Activated CD8-positive, alpha-beta memory T cell treated with anti-CD3 and anti-CD28 coated beads, Interleukin-2, amount 50 U/mL, for 1 hour (primary cell): ENCODE data around the gene OR5C1.
"Not testable (repeated sequence)": the region's sequence is repeated elsewhere in the genome, so short reads cannot be mapped to it uniquely, and the experiment has no call there.

Experiments used
- DNase-seq: peaks from one replicate; pipeline ENCODE4 v3.0.0-alpha.2; 2020; ENCODE audit errors: extremely low read depth

The OR5C1 gene

DNA sequence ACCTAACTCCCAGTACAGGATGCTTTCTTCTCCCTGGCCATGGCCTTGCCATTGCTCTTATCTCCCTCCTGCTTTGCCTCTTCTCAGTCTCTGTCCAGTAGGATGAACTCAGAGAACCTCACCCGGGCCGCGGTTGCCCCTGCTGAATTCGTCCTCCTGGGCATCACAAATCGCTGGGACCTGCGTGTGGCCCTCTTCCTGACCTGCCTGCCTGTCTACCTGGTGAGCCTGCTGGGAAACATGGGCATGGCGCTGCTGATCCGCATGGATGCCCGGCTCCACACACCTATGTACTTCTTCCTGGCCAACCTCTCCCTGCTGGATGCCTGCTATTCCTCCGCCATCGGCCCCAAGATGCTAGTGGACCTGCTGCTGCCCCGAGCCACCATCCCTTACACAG lies at the start of gene OR5C1:
Gene OR5C1, plus strand, starts transcription at position 103 of the 400 bp plus-strand sequence. Its CDS starts 0 bp downstream, at position 103.
- no peak for DNase-seq

DNA sequence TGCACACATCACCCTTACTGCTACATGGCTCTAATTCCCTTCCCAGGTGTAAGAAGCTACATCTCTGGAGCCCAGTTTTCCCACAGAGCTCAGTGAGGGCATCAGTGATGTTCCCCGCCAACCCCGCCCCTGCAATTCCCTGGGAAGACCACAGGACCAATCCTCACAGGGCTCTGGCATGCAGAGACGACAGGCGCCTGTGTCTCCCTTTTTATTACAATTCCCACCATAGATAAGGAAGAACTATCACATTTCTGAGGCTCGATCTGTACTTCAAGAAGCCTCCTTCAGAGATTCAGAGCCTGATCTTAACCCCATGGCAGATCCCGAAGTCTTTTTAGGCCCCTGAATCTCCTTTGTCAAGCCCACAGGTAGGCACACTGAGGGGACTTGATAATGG lies 46.7 kb upstream of the OR5C1 start, which contains the start of gene OR1L6:
Gene OR1L6, plus strand, starts transcription at position 301 of the 400 bp plus-strand sequence. CDS start 7,545 bp downstream, outside the sequence.
- DNase-seq = no peak

DNA sequence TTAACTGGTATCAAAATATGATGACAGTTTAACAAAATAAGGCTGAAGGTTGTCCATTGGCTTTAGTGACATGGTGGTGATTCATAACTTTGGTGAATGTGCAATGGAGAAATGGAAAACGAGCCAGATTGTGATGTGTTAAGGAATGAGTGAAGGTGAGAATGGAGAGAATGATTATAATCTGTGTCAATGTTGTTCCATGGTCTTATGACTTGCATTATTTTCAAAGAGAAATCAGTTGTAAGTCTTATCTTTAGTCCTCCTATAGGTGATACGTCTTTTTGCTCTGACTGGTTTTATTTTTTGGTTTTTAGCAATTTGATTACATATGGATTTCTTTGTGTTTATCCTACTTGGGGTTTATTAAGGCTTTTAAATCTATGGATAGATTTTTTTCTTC lies 33.9 kb upstream of the OR5C1 start:
- no peak for DNase-seq

DNA sequence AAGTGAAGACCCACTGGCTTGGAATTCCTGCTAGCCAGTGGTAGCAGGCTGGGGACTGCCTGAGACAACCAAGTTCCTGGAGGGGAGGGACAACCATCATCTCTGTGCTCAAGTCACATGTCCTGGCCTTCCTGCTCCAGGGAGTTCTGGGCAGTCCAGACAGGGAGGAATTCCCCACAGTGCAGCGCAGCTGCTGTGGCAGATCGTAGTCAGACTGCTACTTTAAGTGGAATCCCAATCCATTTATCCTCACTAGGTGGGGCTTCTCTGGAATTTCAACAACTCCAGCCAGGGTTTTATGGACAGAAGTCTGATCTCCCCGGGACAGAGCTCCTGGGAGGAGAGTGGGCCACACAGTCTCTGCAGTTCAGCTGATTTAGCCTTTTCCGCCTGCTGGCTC lies 20.9 kb upstream of the OR5C1 start:
- DNase-seq = no peak

DNA sequence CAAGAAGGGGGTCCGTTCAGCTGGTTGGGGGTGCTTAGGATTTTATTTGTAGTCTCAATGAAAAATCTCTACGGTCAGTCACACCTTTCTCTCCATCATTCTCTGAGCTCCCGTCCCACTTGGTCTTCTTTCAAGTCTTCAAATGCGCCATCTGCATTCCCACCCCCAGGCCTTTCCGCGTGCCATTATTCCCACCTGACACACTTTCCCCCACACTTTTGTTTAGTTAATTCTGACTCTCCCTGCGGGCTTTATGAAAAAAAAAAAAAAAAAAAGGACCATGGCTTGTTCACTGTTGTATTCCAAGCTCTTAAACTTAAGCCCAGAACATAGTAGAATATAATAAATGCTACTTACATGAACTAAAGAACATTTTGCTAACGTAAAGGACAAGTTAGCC lies 11.7 kb upstream of the OR5C1 start:
- no peak for DNase-seq

DNA sequence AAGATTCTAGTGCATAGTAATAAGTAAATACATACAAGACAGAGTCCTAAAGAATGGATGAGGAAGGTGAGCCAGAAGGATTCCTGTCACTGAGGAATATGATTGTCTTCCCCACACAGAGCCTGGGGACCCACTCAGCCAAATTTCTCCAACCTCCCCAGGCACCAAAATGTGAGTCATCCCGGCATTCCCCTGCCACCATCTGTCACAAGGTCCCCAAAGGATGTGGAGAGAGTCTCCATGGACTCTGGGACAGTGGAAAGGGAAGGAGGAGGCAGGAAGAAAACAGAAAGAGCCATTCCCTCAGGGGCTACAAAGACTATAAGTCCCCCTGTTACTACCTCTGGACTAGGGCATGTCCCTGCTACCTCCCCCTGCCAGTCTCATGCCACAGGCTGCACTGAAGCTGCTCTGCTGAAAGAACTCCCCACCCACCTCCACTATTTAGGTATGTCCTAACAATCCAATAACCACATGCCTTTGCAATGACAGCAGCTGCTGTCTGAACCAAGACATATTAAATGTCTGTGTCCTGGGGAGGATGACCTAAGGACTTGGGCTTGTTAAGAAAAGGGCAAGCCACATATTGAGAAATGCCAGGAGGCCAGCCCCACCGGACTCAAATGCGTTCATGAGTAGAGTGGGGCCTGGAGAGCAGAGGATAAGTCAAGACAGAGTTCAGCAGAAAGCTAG lies 10.7 kb upstream of the OR5C1 start:
- no peak for DNase-seq

DNA sequence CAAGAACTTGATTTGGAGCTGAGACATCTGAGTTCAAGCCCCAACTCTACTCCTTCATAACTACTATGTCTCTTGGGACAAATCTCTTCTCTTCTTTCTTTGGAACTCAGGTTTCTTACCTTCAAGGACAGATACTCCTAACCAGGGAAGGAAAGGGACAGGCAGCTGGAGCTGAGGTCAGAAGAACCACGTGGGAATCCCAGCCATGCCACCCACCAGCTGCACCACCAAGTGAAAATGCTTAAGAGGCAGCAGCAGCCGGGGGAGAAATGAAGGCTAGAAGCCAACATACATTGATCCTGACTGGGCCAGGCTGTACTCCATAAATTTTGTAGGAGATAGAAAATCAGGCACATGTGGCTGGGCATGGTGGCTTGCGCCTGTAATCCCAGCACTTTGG lies 9.6 kb upstream of the OR5C1 start:
- DNase-seq = no peak

DNA sequence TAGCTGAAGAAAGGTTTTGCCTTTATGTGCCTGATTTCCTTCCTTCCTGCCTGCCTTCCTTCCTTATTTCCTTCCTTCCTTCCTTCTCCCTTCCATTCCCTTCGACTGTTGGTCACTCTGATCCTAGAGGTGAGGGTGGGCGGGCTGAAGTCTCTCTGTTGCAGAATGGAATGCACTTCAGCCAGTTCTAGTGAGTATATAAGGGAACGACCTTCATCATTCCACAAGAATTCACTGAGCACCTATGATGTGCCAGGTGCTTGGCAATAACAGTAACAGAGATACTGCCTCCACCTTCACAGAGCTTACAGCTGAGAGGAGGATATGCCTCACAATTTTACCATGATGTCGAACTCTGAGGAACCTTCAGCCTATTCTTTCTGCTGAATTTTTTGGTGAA lies 8.7 kb upstream of the OR5C1 start:
- DNase-seq = no peak

DNA sequence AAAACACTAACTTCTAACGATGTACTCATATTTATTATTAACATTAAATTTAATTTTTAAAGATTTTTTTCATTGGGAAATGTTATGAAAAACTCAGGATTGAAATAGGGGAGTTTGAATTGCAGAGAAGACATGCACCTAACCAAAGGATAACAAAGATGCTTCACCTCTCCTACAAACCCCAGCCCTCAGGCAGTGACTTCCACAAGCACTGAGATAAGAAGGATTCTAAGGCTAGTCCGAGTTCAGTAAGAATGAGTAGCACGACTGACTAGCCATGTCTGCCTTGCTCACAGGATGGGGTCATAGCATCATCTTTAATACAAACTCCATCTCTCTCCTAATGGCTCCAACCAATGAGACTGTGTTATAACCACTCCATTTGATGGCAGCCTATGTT lies 7.1 kb upstream of the OR5C1 start:
- no peak for DNase-seq

DNA sequence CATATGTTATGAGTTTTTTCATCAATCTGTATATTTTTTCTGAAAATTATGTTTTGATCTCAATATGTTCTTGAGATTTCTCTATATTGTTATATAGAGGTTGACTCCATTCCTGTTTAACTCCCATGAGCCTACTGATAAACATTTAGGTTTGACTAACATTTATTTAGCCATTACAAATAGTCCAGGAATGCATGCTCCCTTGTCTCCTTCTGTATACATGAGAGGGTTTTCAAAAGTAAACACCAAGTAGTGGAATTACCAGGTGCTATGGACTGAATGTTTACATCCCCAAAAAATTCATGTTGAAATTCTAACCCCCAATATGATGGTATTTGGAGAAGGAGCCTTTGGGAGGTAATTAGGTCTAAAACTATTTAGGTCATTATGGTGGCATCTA lies 3.5 kb upstream of the OR5C1 start:
- DNase-seq = no peak

DNA sequence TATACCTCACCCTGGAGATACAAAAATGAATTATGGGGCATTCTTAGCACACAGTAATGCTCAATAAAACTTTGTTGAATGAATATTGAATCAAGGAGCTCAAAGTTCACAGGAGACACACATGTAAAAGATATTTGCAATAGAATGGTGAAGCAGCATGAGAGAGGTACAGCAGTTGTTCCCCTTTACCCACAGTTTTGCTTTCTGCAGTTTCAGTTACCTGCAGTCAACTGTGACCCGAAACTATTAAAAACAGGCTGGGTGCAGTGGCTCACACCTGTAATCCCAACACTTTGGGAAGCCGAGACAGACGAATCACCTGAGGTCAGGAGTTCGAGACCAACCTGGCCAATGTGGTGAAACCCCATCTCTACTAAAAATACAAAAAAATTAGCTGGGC lies 2.4 kb upstream of the OR5C1 start:
- no peak for DNase-seq

DNA sequence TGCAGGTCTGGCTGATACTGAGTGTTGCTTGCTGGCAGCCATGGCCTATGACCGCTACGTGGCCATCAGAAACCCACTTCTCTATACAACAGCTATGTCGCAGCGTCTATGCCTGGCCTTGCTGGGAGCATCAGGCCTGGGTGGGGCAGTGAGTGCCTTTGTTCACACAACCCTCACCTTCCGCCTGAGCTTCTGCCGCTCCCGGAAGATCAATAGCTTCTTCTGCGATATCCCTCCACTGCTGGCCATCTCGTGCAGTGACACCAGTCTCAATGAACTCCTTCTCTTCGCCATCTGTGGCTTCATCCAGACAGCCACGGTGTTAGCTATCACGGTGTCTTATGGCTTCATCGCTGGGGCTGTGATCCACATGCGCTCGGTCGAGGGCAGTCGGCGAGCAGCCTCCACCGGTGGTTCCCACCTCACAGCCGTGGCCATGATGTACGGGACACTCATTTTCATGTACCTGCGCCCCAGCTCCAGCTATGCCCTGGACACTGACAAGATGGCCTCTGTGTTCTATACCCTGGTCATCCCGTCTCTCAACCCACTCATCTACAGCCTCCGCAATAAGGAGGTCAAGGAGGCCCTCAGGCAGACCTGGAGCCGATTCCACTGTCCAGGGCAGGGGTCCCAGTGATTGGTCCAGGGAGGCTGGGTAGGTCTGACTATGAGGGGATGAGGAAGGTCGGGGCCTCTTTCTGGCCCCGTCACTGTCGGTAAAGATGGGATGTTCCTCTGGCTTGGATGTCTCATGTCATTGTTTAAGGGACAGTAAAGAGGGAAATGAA lies 718 bp downstream of the OR5C1 start:
- no peak for DNase-seq

DNA sequence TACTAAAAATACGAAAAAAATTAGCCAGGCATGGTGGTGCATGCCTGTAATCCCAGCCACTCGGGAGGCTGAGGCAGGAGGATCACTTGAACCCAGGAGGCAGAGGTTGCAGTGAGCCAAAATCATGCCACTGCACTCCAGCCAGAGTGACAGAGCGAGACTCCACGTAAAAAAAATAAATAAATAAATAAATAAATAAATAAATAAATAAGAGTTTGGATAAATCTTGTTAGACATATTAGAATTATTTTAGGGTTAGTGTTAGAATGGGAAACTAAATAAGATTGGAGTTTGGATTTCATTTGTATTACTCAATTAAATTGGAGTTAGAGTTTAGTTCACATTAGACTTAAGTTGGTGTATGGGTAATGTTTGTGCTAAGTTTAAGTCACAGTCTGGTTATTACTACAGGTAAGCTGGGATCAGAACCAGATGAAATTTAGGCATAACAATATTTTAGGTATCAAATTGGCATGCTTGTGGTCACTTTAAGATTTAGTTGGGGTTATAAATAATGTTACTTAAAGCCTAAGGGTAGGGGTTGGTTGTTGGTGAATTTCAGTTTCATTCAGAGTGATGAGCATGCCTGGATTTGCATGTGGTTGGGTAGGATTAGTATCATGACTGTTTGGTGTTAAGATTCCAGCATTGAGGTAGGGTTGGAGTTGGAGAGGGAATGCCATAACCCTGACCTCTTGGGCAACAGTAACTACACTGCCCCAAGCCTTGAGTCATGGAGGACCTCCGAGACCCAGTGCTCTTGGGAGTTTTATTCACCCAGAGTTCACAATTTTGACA lies 3.3 kb downstream of the OR5C1 start:
- no peak for DNase-seq

DNA sequence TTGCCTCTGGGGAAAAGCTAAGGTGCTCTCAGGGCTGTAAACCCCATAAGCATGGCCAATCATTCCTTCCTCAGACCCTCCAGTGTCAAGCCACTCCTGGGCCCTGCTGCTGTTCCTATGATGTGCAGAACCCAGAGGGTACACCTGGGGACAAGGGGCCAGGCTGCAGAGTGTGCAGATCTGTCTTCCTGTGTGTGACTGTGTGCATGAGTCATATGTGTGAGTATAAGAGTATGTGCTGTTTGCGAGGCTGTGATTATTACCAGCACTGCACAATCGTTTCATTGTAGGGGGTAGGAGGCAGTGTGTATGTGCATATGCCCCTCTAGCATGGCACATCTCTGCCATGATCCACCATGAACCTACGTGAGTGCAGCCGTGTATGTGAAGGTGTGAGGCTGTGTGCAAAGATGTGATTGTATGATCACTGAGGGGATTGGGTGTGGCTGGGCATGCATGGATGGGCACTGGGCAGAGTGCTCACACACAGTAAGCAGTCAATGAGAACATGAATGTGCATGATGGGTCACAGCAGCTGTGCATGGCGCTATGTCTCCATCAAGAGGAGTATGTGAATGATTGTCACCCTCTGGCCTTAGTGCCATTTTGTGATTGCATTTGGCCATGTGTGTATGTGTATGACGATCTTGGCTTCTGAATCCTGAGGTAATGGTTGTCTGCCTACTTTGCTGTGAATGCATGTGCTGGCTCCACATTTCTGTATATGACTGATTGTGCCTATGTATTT lies 8.8 kb downstream of the OR5C1 start:
- no peak for DNase-seq

DNA sequence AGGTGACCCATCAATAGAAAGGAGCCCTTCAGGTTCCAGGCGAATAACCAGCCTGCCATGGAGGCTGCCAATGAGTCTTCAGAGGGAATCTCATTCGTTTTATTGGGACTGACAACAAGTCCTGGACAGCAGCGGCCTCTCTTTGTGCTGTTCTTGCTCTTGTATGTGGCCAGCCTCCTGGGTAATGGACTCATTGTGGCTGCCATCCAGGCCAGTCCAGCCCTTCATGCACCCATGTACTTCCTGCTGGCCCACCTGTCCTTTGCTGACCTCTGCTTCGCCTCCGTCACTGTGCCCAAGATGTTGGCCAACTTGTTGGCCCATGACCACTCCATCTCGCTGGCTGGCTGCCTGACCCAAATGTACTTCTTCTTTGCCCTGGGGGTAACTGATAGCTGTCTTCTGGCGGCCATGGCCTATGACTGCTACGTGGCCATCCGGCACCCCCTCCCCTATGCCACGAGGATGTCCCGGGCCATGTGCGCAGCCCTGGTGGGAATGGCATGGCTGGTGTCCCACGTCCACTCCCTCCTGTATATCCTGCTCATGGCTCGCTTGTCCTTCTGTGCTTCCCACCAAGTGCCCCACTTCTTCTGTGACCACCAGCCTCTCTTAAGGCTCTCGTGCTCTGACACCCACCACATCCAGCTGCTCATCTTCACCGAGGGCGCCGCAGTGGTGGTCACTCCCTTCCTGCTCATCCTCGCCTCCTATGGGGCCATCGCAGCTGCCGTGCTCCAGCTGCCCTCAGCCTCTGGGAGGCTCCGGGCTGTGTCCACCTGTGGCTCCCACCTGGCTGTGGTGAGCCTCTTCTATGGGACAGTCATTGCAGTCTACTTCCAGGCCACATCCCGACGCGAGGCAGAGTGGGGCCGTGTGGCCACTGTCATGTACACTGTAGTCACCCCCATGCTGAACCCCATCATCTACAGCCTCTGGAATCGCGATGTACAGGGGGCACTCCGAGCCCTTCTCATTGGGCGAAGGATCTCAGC lies 11.6 kb downstream of the OR5C1 start, which contains the start of gene OR1K1:
Gene OR1K1, plus strand, starts transcription at position 58 of the 995 bp plus-strand sequence. Its CDS starts 0 bp downstream, at position 58.
- no peak for DNase-seq

DNA sequence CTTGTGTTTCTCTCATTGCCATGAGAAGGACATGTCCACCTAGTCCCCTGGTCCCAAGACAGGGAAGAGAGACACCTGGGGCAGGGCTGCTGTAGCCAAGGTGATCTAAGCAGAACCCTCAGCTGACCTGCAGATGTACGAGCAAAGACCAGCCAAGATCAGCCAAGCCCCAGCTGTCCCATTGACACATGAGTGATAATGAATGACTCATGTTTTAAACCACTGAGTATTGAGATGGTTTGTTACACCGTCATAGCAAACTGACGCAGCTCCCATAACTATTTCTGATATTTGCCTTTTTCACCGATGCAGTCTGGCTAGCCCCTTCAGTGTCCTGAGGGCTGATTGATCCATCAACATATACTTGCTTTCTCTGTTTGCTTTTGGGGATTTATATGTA lies 17.9 kb downstream of the OR5C1 start:
- no peak for DNase-seq

DNA sequence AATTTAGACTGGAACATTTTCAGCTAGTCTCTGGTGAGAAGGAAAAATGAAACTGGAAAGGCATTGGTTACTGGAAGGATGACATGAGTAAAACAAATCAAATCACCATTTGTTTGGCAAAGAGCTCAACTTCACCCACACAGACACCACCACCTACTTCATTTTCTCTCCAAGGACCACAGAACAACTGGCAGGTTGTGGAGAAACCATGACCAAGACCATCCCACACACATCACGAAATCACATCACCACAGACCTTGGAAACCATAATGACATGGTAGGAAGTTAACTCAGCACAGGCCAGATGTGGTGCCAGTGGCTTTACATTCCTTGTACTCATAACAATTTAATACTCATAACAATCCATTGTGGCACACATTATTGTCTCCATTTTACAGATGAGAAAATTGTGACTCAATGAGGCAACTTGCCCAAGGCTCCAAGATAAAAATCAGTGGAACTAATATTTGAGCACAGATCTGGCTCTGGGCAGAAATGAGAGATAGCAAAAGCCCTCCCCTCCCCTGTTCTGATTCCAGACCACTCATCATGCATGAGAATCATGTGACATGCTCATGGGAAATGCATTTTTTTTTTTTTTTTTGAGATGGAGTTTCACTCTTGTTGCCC lies 18.7 kb downstream of the OR5C1 start:
- DNase-seq = no peak

DNA sequence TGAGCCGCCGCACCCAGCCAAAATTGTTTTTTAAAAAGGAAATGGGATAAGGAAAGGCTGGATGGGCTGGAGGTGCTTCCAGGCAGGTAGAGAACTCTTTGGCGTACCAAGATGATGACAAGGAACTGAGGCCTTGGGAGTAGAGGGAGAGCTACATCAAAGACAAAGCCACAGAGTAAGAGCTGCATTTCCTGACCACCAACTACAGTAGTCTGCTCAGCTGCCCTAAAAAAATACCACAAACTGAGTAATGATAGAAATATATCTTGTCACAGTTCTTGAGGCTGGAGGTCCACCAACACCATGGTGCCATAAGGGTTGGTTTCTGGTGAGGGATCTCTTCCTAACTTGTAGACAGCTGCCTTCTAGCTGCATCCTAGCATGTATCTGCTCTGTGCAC lies 19.4 kb downstream of the OR5C1 start:
- no peak for DNase-seq

DNA sequence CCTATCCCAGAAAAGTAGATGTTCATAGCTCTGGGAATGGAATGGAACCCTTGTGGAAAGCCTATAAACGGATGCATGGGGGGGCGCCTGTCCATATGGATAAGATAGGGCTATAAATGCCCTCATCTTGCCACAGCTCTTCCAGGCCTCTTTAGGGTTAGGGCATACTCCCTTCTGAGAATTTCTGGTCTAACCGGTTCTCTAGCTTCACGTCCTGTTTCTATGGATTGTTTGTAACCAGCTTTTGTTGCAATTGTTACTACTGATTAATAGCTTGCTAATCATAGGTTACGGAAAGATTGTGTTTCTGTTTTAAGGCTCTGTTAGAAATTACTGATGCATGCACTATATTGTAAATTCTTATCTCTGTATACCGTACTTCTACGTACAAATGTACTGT lies 20.5 kb downstream of the OR5C1 start:
- not testable (repeated sequence) for DNase-seq
